ENCODE measurements around the gene ENOSF1. TPM values are rescaled to one million over a fixed set of nuclear protein-coding genes. Genes with fewer than 3 reads are reported as not detected.

ENOSF1 gene
- total and polyA plus RNA-seq, 2 of the 13 experiments (the other 11 are each of a cell fraction or from before 2014, with no cell fraction given) = 37.6 to 40.1 TPM

DNA sequence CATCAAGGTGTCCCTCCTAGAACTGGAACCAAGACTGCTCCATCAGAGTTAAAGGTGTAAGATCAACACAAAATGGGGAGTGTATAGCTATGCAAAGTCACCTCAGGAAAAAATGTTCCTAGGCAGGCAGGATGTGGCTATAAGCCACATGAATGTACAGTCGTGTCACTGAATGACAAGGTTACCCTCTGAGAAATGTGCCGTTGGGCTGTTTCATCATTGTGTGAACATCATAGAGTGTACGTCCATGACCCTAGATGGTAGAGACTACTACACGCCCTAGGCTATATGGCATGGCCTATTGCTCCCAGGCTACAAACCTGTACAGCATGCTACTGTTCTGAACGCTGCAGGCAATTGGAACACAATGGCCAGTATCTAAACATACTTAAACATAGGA lies 30.4 kb downstream of the ENOSF1 start (continued):
- TF ChIP-seq NFYB (CRISPR knock-in tag; IDR thresholded peaks at IDR 0.05) (no peak), ZNF569 (CRISPR knock-in tag; IDR thresholded peaks at IDR 0.05; ENCODE audit: borderline replicate concordance) (no peak), TP53 (CRISPR knock-in tag; conservative IDR thresholded peaks at IDR 0.05) (no peak), ZNF3 (CRISPR knock-in tag; IDR thresholded peaks at IDR 0.05) (no peak), ZSCAN25 (CRISPR knock-in tag; IDR thresholded peaks at IDR 0.05) (no peak), ZNF761 (CRISPR knock-in tag; conservative IDR thresholded peaks at IDR 0.05) (no peak), SETDB1 (CRISPR knock-in tag; IDR thresholded peaks at IDR 0.05; ENCODE audit: borderline replicate concordance) (no peak)
- TF ChIP-seq, protein P1, sequence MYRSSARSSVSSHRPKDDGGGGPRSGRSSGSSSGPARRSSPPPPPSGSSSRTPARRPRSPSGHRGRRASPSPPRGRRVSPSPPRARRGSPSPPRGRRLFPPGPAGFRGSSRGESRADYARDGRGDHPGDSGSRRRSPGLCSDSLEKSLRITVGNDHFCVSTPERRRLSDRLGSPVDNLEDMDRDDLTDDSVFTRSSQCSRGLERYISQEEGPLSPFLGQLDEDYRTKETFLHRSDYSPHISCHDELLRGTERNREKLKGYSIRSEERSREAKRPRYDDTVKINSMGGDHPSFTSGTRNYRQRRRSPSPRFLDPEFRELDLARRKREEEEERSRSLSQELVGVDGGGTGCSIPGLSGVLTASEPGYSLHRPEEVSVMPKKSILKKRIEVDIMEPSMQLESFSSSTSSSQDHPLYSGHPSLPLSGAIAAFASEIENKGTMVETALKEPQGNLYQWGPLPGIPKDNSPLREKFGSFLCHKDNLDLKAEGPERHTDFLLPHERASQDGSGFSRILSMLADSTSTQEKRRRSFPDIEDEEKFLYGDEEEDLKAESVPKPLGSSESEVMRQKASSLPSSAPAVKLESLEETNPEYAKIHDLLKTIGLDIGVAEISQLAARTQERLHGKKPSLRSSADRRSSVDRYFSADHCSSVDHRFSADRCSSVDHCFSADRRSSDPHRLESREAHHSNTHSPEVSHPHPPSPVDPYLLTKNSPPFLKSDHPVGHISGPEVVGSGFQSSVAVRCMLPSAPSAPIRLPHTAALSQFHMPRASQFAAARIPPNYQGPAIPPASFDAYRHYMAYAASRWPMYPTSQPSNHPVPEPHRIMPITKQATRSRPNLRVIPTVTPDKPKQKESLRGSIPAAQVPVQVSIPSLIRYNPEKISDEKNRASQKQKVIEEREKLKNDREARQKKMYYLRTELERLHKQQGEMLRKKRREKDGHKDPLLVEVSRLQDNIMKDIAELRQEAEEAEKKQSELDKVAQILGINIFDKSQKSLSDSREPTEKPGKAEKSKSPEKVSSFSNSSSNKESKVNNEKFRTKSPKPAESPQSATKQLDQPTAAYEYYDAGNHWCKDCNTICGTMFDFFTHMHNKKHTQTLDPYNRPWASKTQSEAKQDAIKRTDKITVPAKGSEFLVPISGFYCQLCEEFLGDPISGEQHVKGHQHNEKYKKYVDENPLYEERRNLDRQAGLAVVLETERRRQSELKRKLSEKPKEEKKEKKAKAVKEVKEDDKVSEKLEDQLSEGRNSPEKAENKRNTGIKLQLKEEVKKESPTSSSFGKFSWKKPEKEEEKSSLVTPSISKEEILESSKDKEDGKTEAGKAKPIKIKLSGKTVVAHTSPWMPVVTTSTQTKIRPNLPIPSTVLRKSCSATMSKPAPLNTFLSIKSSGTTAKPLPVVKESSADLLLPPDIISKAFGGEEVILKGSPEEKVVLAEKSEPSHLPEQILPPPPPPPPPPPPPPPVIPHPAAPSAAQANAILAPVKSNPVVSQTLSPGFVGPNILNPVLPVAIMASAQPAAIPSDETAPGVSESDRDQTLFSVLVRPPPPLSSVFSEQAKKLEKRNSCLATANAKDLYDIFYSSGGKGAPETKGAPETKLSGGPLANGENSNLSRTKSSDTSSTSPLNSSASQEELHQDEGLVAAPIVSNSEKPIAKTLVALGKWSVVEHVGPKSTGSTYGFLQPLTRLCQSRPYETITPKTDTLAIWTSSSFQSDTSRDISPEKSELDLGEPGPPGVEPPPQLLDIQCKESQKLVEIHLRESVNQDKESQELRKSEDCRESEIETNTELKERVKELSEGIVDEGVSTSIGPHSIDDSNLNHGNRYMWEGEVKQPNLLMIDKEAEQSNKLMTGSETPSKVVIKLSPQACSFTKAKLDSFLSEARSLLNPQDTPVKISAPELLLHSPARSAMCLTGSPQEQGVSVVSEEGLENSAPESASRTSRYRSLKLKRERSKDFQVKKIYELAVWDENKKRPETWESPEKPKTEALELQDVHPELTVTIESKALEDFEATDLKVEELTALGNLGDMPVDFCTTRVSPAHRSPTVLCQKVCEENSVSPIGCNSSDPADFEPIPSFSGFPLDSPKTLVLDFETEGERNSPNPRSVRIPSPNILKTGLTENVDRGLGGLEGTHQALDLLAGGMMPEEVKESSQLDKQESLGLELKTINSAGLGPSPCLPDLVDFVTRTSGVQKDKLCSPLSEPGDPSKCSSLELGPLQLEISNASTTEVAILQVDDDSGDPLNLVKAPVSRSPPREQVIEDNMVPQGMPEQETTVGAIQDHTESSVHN (CRISPR knock-in tag; IDR thresholded peaks at IDR 0.05) = no peak
- TF ChIP-seq, protein P2, sequence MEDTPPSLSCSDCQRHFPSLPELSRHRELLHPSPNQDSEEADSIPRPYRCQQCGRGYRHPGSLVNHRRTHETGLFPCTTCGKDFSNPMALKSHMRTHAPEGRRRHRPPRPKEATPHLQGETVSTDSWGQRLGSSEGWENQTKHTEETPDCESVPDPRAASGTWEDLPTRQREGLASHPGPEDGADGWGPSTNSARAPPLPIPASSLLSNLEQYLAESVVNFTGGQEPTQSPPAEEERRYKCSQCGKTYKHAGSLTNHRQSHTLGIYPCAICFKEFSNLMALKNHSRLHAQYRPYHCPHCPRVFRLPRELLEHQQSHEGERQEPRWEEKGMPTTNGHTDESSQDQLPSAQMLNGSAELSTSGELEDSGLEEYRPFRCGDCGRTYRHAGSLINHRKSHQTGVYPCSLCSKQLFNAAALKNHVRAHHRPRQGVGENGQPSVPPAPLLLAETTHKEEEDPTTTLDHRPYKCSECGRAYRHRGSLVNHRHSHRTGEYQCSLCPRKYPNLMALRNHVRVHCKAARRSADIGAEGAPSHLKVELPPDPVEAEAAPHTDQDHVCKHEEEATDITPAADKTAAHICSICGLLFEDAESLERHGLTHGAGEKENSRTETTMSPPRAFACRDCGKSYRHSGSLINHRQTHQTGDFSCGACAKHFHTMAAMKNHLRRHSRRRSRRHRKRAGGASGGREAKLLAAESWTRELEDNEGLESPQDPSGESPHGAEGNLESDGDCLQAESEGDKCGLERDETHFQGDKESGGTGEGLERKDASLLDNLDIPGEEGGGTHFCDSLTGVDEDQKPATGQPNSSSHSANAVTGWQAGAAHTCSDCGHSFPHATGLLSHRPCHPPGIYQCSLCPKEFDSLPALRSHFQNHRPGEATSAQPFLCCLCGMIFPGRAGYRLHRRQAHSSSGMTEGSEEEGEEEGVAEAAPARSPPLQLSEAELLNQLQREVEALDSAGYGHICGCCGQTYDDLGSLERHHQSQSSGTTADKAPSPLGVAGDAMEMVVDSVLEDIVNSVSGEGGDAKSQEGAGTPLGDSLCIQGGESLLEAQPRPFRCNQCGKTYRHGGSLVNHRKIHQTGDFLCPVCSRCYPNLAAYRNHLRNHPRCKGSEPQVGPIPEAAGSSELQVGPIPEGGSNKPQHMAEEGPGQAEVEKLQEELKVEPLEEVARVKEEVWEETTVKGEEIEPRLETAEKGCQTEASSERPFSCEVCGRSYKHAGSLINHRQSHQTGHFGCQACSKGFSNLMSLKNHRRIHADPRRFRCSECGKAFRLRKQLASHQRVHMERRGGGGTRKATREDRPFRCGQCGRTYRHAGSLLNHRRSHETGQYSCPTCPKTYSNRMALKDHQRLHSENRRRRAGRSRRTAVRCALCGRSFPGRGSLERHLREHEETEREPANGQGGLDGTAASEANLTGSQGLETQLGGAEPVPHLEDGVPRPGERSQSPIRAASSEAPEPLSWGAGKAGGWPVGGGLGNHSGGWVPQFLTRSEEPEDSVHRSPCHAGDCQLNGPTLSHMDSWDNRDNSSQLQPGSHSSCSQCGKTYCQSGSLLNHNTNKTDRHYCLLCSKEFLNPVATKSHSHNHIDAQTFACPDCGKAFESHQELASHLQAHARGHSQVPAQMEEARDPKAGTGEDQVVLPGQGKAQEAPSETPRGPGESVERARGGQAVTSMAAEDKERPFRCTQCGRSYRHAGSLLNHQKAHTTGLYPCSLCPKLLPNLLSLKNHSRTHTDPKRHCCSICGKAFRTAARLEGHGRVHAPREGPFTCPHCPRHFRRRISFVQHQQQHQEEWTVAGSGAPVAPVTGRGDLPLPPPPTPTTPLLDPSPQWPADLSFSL (CRISPR knock-in tag; IDR thresholded peaks at IDR 0.05) = no peak

Data from HepG2 (cell line).